Measurements from ENCODE around the gene FOXS1.
A peak's percentile ranks its signal among the peaks of the same experiment; 100 is the strongest.
"Not testable (repeated sequence)": the region's sequence is repeated elsewhere in the genome, so short reads cannot be mapped to it uniquely, and the experiment has no call there.

The FOXS1 gene

DNA sequence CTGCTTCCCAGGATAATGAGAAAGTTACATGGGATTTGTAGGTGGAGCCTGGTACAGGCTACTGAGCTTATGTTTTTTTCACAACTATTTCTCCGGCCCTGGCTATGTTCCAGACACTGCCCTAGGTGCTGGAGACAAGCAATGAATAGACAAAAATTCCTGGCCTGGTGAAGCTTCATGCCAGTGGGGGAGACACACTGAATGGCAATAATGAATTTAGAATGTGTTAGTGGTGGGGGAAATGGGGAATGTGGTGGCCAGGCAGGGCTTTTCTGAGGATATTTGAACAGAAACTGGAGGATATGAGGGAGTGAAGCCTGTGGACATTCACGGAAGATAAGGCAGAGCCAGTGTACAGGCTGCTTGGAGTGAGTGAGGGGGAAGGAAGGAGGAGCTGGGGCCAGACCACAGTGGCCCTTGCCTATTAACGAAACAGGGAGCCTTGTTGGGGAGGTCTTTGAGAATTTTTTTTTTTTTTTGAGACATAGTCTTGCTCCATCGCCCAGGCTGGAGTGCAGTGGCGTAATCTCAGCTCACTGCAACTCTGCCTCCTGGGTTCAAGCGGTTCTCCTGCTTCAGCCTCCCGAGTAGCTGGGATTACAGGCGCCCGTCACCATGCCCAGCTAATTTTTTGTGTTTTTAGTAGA lies 6.6 kb downstream of the FOXS1 start:
- DNase-seq: no peak

GRCh38 chr20:31837896-31838397 lies 7.5 kb downstream of the FOXS1 start:
- DNase-seq: no peak

GRCh38 chr20:31836853-31837608 lies 8.4 kb downstream of the FOXS1 start:
- DNase-seq: no peak

- DNase-seq: no peak
These were observed 9.2 kb downstream of the FOXS1 start for GRCh38 chr20:31835977-31836852.

GRCh38 chr20:31835554-31835953 lies 9.8 kb downstream of the FOXS1 start:
- DNase-seq: no peak

DNA sequence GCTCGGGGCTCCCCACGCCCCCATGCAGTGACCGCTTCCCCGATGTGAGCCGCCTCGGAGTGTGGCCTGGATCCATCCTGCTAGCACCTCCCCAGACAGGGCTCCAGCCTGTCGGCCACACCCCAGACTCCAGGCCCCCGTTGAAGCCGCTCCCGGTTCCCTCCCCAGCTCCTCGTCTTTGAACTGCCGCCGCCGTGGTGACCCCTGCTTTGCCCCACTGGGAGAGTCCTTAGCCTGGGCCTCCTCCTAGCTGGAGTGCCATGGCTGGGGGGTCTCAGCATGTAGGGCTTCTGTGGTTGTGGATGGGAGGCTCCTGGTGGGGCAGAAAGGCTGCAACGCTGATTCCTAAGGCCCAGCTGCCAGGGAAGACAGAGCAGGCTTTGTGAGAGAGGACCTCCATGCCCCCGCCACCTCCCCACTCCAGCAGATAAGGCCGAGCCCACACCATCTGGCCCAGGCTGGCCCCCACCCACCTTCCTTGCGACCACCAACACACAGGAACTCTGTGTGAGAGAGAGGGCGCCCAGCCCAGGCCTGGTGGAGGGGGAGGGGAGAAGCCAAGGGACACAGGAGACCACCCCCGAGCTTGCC lies 11.4 kb downstream of the FOXS1 start:
- no peak for DNase-seq

GRCh38 chr20:31833130-31833930 lies 12.1 kb downstream of the FOXS1 start:
- peak; percentile 41 to 50 for DNase-seq

DNA sequence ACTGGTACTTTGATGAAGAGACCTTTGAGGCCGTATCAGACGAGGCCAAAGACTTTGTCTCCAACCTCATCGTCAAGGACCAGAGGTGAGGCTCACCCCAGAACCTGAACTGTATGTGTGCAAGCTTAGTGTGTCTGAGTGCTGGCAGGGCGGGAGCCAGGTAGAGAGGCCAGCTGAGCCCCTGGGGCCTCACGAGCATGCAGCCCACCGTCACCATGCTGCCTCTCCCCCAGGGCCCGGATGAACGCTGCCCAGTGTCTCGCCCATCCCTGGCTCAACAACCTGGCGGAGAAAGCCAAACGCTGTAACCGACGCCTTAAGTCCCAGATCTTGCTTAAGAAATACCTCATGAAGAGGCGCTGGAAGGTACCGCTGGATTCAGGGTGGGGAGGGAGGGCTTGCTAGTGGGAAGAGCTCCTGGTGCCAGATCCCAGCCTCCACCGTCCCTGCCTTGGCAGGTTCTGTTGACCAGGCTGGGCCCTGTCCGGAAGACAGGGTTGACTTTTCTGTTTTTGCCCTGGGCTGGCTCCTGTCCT lies 13.6 kb downstream of the FOXS1 start:
- DNase-seq: no peak

DNA sequence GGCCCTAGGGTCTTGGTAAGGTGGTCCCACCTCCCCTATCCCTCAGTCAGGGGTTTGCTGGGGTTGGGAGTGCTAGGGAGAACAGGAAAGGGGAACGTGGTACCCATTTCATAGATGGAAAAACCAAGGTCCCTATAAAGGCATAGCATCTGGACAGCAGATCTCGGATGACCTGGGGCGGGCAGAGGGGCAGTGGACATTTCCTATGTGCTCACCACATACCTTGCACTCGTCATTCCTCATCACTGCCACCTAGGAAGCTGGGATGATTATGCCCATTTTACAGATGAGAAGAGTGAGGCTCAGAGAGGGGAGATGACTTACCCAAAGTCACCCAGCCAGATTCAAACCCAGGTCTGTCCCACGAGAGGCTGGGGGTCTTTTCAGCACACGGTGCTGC lies 14.2 kb downstream of the FOXS1 start:
- DNase-seq: no peak

- no peak for DNase-seq
These were observed 14.9 kb downstream of the FOXS1 start for GRCh38 chr20:31830406-31830981.

GRCh38 chr20:31829731-31830130 lies 15.7 kb downstream of the FOXS1 start:
- DNase-seq: no peak

GRCh38 chr20:31828016-31828415 lies 17.4 kb downstream of the FOXS1 start:
- not testable (repeated sequence) for DNase-seq

GRCh38 chr20:31827059-31827458 lies 18.3 kb downstream of the FOXS1 start:
- no peak for DNase-seq

DNA sequence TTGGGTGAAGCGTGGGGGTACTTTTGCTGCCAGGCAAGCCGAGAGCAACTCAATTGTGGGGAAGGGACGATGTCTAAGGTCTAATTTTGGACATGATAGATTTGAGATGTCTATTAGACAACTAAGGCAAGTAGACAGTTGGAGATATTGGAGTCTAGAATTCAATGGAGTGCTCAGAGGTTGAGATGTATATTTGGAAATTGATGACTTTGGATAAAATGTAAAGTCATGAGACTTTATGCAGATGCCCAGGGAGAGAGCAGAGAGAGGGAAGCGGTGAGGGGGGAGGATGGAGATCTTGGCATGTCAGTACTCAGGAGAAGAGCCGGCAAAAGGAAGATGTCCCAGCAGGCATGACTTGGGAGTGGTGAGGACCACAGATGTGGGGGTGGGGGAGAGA lies 19.3 kb downstream of the FOXS1 start:
- no peak for DNase-seq

GRCh38 chr20:31824554-31825313 lies 20.7 kb downstream of the FOXS1 start:
- DNase-seq: no peak

GRCh38 chr20:31824125-31824485 lies 21.3 kb downstream of the FOXS1 start:
- no peak for DNase-seq

GRCh38 chr20:31823360-31824124 lies 21.9 kb downstream of the FOXS1 start:
- no peak for DNase-seq

DNA sequence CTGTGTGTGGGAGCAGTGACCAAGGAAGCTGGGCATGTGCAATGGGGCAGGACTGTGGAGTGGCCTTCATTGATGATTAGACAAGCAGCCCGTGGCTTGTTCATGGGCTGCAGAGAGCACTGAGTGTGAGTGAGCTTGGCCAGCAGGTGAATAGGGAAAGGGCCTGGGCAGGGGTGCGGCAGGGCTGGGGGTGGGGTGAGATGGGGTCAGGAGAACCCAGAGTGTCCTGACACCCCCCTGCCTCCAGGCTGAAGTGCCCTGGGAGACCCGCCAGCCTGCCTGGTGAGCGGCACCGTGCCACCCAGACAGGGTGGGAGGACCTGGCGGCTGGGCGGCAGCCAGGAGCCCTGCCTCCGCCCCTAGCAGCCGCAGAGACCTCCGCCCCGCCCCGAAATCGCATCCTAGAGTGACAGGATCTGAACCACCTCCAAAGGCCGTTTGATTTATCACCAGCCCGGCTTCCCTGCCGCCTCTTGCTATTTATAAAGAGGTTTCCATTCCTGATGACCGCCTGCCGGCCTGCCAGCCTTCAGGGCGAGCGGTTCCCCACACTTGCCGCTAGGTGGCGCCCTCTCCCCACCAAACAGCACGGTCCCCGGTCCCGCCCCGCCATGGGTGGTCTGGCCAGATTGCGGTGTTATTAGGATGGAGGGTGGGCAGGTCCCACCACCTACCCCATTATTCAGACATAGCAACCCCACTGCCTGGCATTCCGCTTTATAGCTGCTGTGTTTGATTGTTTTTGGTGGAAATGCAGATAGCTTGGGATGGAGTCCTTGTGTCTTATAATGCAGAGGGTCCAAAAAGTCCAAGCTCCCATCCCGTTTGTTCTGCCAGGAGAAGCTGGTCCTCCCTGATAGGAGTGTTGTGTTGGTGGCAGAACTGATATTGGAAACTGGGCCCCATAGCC lies 22.7 kb downstream of the FOXS1 start:
- peak; percentile 62 for DNase-seq

GRCh38 chr20:31821427-31821826 lies 24.0 kb downstream of the FOXS1 start:
- DNase-seq: no peak
